ENCODE measurements around the gene TEX26. TPM values are rescaled to one million over a fixed set of nuclear protein-coding genes. Genes with fewer than 3 reads are reported as not detected.

TEX26 gene
- total and polyA plus RNA-seq, 8 donors, result 0.17 to 0.42 (median 0.34) TPM; not detected in 4

DNA sequence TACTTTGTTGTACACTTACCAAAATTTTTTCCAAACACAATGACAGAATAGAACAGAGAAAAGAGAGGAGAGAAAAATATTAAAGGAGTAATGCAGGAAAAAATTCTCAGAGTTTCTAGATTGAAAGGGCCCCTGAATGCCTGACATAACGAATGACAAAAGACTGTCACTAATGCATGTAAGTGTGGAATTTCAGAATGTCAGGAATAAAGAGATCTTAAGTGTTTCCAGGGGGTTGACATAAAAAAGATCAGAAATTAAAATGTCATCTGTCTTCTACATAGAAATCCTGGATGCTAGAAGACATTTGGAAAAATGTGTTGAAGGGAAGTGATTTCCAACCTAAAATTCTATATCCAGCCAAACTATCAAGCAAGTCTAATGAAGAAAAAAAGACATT is 27.2 kb downstream of the TEX26 start:
- FAIRE-seq (no peak), ATAC-seq (no peak), DNase-seq (no peak)
- Histone ChIP-seq H3K9me3 (no peaks in the 10 kb centered on the region), H3K27me3 (peaks cover 0 to 11% (median 0%) of the 10 kb centered on the region in 4 donors), H3K27ac (no peak overlapping the region), H3K4me3 (no peak overlapping the region), H3K4me1 (no peaks in the 10 kb centered on the region), H3K36me3 (no peaks in the 10 kb centered on the region)
- 46 to 64% methylated on average over 1 of the region's 1 CpG for WGBS, 2 donors
- intact Hi-C loops (cut with DNase I), result no loop called here
- TF ChIP-seq, protein P1, sequence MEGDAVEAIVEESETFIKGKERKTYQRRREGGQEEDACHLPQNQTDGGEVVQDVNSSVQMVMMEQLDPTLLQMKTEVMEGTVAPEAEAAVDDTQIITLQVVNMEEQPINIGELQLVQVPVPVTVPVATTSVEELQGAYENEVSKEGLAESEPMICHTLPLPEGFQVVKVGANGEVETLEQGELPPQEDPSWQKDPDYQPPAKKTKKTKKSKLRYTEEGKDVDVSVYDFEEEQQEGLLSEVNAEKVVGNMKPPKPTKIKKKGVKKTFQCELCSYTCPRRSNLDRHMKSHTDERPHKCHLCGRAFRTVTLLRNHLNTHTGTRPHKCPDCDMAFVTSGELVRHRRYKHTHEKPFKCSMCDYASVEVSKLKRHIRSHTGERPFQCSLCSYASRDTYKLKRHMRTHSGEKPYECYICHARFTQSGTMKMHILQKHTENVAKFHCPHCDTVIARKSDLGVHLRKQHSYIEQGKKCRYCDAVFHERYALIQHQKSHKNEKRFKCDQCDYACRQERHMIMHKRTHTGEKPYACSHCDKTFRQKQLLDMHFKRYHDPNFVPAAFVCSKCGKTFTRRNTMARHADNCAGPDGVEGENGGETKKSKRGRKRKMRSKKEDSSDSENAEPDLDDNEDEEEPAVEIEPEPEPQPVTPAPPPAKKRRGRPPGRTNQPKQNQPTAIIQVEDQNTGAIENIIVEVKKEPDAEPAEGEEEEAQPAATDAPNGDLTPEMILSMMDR (IDR thresholded peaks at IDR 0.05), result no peak

DNA sequence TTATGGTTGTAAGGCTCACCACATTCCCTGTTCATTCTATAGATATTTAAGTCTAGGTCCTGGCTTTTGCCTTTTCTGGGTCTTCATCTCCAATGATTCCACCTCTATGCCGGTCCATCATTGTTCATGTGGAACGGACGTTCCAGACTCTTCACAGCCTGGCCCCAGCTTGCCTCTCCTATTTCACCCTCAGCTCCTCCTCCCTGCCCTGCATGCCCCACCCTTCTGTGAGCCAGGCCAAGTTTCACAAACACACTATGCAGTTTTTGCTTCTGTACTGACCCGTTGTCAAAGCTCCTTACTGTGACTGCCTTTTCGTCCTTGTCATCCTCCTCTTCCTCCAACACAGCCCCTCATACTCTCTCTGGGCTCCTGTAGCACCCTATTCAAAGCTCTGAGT is 31.3 kb downstream of the TEX26 start:
- 3 to 4% methylated on average over 5 of the region's 5 CpGs for WGBS, 2 donors
- peak in 4 of 6 donors; percentile 7 to 27 (median 26) for DNase-seq
- intact Hi-C loops (cut with DNase I), result no loop called here
- ATAC-seq, result peak; percentile 65 to 89 (median 76)
- Histone ChIP-seq H3K27ac (no peak overlapping the region), H3K4me3 (no peak overlapping the region), H3K4me1 (no peaks in the 10 kb centered on the region), H3K27me3 (peaks cover 0 to 3% (median 0%) of the 10 kb centered on the region in 4 donors), H3K9me3 (no peaks in the 10 kb centered on the region), H3K36me3 (no peaks in the 10 kb centered on the region)
- TF ChIP-seq, protein P1 (IDR thresholded peaks at IDR 0.05), result no peak
- no peak for FAIRE-seq

DNA sequence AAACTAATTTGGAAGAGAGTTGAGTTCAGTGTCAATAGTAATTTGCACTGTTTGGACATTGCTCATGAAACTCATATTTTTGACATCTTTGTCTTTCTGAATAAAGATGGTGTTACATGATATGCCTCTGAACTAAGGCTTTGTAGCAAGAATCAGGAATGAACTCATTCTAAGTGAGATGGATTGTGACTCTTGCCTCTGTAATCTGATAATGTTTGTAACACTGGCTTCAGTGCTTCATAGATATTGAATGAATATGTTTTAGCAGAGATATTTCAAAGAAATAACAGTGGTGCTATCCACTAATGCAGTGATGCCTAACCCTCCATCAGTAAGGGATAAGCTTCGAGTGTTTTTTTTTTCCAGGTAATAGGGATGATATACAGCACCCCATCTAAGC is 32.9 kb downstream of the TEX26 start:
- ATAC-seq (no peak), DNase-seq (no peak), FAIRE-seq (no peak)
- no peak overlapping the region for H3K4me3 ChIP-seq
- 58 to 74% methylated on average over 1 of the region's 1 CpG for WGBS, 2 donors
- H3K27ac ChIP-seq, result no peak overlapping the region
- H3K9me3 ChIP-seq, result no peaks in the 10 kb centered on the region
- no peaks in the 10 kb centered on the region for H3K4me1 ChIP-seq
- intact Hi-C loops (cut with DNase I), result no loop called here
- H3K27me3 ChIP-seq, result no peaks in the 10 kb centered on the region
- TF ChIP-seq, protein P1 (IDR thresholded peaks at IDR 0.05), result no peak
- no peaks in the 10 kb centered on the region for H3K36me3 ChIP-seq

DNA sequence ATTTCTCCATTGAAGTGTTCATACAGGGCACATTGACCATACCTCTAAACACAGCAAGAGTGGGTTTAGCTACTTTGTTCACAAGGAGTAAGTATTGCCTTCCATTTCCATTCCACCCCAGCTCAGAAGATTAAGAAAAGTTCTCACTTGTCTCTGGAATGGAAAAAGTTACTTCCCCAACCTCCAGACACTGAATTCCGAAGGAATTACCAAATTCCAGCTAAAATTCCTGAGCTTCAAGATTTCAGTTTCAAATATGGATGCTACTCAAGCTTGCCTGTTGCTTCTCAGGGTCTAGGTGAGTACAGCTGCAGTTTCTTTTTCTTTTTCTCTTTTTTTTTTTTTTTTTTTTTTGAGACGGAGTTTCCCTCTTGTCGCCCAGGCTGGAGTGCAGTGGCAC is 33.6 kb downstream of the TEX26 start:
- H3K27ac ChIP-seq, result no peak overlapping the region
- intact Hi-C loops (cut with DNase I), result no loop called here
- no peak for DNase-seq
- H3K36me3 ChIP-seq, result no peaks in the 10 kb centered on the region
- no peaks in the 10 kb centered on the region for H3K27me3 ChIP-seq
- H3K4me3 ChIP-seq, result no peak overlapping the region
- ATAC-seq, result no peak
- TF ChIP-seq, protein P1 (IDR thresholded peaks at IDR 0.05), result no peak
- no peaks in the 10 kb centered on the region for H3K4me1 ChIP-seq
- FAIRE-seq, result no peak
- no peaks in the 10 kb centered on the region for H3K9me3 ChIP-seq
- WGBS, 2 donors, result 49 to 82% methylated on average over 3 of the region's 3 CpGs

DNA sequence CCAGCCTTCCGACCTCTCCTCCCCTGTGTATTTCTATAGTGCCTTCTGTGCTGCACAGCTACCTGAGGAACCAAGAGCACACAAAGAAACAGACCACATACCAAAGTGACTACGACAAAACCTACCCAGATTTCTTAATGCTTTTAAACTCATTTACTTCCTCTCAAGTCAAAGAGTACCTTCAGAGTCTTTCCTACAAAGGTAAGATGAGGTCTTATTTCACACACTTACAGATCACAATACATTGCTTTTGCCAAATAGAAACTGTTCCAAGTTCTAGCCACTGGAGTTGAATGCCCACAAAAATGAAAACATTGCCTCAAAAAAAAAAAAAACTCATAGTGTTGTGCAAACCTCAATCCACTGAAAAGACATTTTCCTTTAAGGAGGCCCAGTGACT is 36.4 kb downstream of the TEX26 start:
- intact Hi-C loops (cut with DNase I), result no loop called here
- no peaks in the 10 kb centered on the region for H3K27me3 ChIP-seq
- no peaks in the 10 kb centered on the region for H3K36me3 ChIP-seq
- H3K4me3 ChIP-seq, result no peak overlapping the region
- FAIRE-seq (no peak), DNase-seq (no peak), ATAC-seq (no peak)
- no peaks in the 10 kb centered on the region for H3K9me3 ChIP-seq
- TF ChIP-seq, protein P1 (IDR thresholded peaks at IDR 0.05), result no peak
- no peaks in the 10 kb centered on the region for H3K4me1 ChIP-seq
- no peak overlapping the region for H3K27ac ChIP-seq
- WGBS, 2 donors, result 49 to 69% methylated on average over 2 of the region's 2 CpGs
